ENCODE results near the gene ARRB2. TPM values are rescaled to one million over a fixed set of nuclear protein-coding genes. Genes with fewer than 3 reads are reported as not detected.

Gene ARRB2
- total and polyA plus RNA-seq, 2 experiments from 2014 or later: 37.3 to 45.0 TPM

DNA sequence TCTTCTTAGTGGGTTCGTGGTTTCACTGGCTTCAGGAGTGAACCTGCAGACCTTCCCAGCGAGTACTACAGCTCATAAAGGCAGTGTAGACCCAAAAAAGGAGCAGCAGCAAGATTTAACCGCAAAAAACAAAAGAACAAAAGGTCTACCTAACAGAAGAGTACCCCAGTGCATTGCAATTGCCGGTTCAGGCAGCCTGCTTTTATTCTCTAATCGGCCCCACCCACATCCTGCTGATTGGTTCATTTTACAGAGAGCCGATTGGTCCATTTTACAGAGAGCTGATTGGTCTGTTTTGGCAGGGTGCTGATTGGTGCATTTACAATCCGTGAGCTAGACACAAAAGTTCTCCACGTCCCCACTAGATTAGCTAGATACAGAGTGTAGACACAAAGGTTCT lies 2.0 kb upstream of the ARRB2 start:
- peaks cover 6% of the 10 kb centered on the region; the same call in 2 of the 3 replicates for H3K36me3 Mint-ChIP-seq (ENCODE audit: low read depth)
- Histone ChIP-seq H3K4me2 (no peak overlapping the region), H3F3A (replicated peaks; ENCODE audit: low read depth) (peaks cover 17% of the 10 kb centered on the region; the same call in 1 of the 2 replicates), H2AFZ (no peak overlapping the region), H3K9me2 (ENCODE audit: insufficient read depth) (no peaks in the 10 kb centered on the region), H3K4me1 (ENCODE audit: insufficient read depth) (peaks cover 26% of the 10 kb centered on the region), H3K4me3 (no peak overlapping the region), H3K36me3 (ENCODE audit: insufficient read depth) (no peaks in the 10 kb centered on the region), H3K27ac (ENCODE audit: low read depth) (no peak overlapping the region), H3K27me3 (ENCODE audit: insufficient read depth) (no peaks in the 10 kb centered on the region), H3K79me2 (replicated peaks; ENCODE audit: insufficient read depth) (peaks cover 27% of the 10 kb centered on the region), H4K20me1 (replicated peaks; ENCODE audit: insufficient read depth) (no peaks in the 10 kb centered on the region; the same call in 1 of the 2 replicates)
- peak overlapping the region; percentile 41; the same call in 2 of the 3 replicates for H3K4me3 Mint-ChIP-seq
- ATAC-seq (no peak), DNase-seq (ENCODE audit: low spot score) (peak; percentile 80)
- H3K4me1 Mint-ChIP-seq: peaks cover 35% of the 10 kb centered on the region
- TF ChIP-seq ZNF331 (CRISPR knock-in tag; IDR thresholded peaks at IDR 0.05; ENCODE audit: low read depth) (no peak), POLR2AphosphoS5 (IDR thresholded peaks at IDR 0.05; ENCODE audit: low read depth) (peak; percentile 71), EZH2phosphoT487 (IDR thresholded peaks at IDR 0.05; ENCODE audit: unreplicated experiment) (no peak)
- TF ChIP-seq, protein P1, sequence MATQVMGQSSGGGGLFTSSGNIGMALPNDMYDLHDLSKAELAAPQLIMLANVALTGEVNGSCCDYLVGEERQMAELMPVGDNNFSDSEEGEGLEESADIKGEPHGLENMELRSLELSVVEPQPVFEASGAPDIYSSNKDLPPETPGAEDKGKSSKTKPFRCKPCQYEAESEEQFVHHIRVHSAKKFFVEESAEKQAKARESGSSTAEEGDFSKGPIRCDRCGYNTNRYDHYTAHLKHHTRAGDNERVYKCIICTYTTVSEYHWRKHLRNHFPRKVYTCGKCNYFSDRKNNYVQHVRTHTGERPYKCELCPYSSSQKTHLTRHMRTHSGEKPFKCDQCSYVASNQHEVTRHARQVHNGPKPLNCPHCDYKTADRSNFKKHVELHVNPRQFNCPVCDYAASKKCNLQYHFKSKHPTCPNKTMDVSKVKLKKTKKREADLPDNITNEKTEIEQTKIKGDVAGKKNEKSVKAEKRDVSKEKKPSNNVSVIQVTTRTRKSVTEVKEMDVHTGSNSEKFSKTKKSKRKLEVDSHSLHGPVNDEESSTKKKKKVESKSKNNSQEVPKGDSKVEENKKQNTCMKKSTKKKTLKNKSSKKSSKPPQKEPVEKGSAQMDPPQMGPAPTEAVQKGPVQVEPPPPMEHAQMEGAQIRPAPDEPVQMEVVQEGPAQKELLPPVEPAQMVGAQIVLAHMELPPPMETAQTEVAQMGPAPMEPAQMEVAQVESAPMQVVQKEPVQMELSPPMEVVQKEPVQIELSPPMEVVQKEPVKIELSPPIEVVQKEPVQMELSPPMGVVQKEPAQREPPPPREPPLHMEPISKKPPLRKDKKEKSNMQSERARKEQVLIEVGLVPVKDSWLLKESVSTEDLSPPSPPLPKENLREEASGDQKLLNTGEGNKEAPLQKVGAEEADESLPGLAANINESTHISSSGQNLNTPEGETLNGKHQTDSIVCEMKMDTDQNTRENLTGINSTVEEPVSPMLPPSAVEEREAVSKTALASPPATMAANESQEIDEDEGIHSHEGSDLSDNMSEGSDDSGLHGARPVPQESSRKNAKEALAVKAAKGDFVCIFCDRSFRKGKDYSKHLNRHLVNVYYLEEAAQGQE (IDR thresholded peaks at IDR 0.05; ENCODE audit: unreplicated experiment): no peak
- no peak overlapping the region for H3K27ac Mint-ChIP-seq
- H3K27me3 Mint-ChIP-seq (ENCODE audit: insufficient read depth, low read depth, poor library complexity): peaks cover 18% of the 10 kb centered on the region
- H3K9me3 Mint-ChIP-seq: peaks cover 10% of the 10 kb centered on the region; the same call in 2 of the 3 replicates

DNA sequence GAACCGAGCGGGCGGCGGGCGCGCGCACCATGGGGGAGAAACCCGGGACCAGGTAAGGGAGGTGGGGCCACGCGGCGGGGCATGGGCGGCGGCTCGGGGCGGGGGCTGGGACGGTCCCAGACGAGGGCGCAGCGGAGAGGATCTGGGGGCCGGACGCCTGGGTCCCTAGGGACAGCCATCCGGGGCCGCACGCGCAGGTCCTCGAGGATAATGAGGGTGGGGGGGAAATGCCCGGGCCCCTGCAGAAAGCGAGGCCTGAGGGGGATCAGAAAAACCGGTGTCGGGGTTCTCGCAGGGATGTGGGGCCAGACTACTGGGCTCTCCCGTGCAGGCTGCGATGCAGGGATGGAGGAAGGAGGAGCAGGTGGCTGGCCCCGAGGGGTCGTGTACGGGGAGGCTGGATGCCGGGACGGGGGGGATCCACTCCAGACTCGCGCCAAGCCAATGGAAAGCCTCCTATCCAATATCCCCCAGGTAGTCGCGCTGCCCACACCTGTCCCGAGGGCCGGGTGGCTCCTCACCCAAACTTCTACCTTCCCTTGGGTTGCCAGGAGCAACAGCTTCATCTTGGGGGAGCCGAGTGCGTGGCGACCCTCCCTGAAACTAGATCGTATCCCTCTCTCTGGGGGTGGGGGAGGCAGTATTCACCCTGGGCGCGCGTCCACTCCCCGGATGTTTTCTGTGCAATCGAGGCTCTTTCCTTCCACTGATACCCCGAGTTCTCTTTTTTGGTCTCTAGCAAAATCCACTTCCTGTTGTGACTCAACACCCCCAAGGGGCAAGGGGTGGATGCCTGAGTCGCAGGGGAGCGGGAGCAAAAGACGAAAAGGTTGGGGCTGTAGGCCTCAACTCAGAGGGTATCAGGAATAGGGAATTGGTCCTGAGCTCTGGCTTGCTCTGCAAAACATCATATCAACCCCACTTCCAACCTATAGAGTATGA lies 532 bp downstream of the ARRB2 start:
- Histone ChIP-seq H3K4me3 (peak overlapping the region; percentile 76), H3K9me2 (ENCODE audit: insufficient read depth) (no peaks in the 10 kb centered on the region), H3F3A (replicated peaks; ENCODE audit: low read depth) (peaks cover 13% of the 10 kb centered on the region; the same call in 1 of the 2 replicates), H3K4me2 (peak overlapping the region; percentile 100), H3K27me3 (ENCODE audit: insufficient read depth) (no peaks in the 10 kb centered on the region), H3K4me1 (ENCODE audit: insufficient read depth) (peaks cover 19% of the 10 kb centered on the region), H2AFZ (peak overlapping the region; percentile 52; the same call in 1 of the 2 replicates), H3K79me2 (replicated peaks; ENCODE audit: insufficient read depth) (peaks cover 27% of the 10 kb centered on the region), H4K20me1 (replicated peaks; ENCODE audit: insufficient read depth) (no peaks in the 10 kb centered on the region; the same call in 1 of the 2 replicates), H3K27ac (ENCODE audit: low read depth) (peak overlapping the region; percentile 55; the same call in 1 of the 2 replicates), H3K36me3 (ENCODE audit: insufficient read depth) (no peaks in the 10 kb centered on the region)
- TF ChIP-seq, protein P1 (IDR thresholded peaks at IDR 0.05; ENCODE audit: unreplicated experiment): peak; percentile 7
- TF ChIP-seq ZNF114 (CRISPR knock-in tag; IDR thresholded peaks at IDR 0.05): no peak
- no peak for TF ChIP-seq NANOG (IDR thresholded peaks at IDR 0.05; ENCODE audit: borderline replicate concordance)
- Mint-ChIP-seq H3K27me3 (ENCODE audit: insufficient read depth, low read depth, poor library complexity) (peaks cover 15% of the 10 kb centered on the region), H3K4me1 (peaks cover 20% of the 10 kb centered on the region), H3K27ac (no peak overlapping the region), H3K36me3 (ENCODE audit: low read depth) (peaks cover 13% of the 10 kb centered on the region), H3K9me3 (peaks cover 10% of the 10 kb centered on the region; the same call in 2 of the 3 replicates), H3K4me3 (peak overlapping the region; percentile 77)
- DNase-seq (ENCODE audit: low spot score): no peak
- ATAC-seq: peak; percentile 2
